CD4-positive, alpha-beta T cell treated with Interferon alpha-2 for 1 hour (primary cell): ENCODE results near the gene NMNAT3.

Source experiments
- DNase-seq, 2 donors: peaks; one replicate each; pipeline ENCODE4 v3.0.0-alpha.2; 2020 to 2022

Gene NMNAT3

DNA sequence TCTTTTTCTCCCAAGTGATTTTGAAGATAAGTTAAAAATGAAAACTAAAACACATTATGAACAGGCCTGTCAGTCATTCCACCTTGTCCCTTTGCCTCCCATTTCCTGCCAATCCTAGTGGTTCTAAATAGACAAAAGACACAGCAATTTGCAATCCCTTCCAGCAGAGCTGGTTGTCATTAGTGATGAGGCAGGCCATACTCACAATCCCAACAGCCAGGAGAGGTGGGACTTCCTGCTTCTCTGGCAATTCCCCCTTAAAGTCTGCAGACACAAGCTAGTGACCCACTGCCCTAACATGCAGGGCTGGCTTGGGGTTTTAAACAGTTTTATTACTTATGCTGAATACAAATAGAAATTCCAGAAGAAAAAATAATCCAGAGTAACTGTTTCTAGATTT, 99.9 kb downstream of the NMNAT3 start:
- DNase-seq = no peak

DNA sequence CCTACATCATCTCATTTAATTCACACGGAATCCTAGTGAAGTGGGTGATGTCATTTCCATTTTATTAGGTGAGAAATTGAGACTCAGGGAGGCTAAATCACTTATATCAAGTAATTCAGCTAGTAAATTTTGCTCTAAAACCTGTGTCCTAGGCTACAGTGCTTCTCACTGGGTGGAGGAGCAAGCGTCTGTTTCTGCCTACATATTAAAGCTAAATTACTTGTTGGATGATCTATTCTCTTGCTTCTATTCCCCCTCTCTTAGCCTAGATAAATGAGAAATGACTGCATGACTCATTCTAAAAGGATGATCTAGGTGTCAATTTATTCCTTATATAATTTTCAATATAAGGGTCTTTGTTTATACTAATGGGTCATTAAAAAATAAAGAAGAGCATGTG, 100.4 kb downstream of the NMNAT3 start:
- no peak for DNase-seq

DNA sequence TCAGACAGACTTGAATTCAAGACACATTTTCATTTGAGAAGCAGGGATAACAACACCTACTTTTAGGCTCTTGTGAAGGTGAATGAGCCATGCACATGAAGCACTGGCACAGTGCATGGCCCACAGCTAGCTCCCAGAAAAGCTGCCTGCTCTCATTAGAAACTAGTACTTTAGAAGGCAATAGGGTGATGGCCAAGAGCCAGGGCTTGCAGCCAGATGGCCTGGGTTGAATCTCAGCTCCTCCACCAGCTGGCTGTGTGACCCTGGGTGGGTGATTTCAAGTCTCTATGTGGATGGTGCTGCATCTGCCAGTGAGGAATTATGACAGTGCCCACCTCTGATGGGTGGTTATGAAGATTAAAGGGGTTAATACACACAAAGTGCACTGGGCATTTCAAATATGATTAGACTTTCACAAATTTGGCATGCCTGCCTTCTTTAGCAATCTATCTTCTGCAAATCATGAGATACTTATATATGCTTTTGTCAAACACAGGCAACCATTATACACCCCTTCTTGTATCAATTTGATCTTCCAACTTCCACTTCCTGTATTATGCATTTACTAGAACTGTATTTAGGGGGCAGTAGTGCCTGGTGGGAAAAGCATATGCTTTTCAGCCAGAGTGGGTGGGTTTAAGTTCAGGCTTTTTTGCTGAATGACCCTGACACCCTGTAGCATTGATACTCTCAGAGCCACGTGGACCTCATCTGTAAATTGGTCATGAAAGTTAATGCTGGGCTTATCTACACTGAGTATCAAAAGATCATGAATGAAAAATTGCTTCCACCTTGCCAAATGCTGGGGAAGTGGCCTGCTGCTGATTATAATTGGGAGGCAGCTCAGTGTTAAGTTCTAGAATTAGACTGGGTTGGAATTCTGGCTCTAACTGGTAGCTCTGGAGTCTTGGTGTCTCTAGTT, 103.5 kb downstream of the NMNAT3 start:
- no peak for DNase-seq

DNA sequence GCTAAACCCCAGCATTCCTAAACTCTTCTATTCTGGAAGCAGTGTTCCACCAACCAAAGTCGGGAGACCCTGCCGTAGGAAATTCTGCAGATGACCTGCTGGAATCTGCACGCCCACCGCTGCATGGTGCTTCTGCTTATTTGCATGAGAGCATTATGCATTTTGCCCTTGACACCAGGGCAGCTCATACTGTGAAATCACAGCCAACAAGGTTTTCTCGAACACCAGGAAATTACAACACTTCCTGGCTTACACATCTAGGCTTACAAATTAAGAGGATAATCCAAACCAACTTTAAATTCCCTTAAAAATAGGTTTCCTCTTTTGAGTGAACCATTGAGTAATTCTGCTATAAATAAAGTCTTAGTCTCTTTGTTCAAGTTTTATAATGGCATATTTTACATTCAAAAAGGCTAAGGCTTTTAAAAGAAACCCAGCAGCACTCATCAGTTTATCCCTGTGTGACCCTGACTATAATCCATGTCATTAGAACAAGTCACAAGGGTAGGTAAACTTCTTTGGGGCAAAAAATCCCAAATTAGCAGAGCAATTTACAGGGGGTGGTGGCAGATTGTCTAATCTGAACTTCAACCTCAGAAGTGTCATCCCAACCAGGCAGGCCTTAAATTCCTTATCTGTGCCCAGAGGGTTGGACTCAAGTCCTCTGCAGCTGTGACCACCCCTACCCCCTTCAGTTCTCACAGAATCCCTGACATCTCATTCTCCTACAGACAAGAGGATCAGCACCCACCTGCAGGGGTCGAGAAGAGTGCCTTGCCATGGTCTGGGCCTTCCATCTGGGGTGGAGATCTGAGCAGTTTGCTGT, 104.7 kb downstream of the NMNAT3 start:
- no peak for DNase-seq

DNA sequence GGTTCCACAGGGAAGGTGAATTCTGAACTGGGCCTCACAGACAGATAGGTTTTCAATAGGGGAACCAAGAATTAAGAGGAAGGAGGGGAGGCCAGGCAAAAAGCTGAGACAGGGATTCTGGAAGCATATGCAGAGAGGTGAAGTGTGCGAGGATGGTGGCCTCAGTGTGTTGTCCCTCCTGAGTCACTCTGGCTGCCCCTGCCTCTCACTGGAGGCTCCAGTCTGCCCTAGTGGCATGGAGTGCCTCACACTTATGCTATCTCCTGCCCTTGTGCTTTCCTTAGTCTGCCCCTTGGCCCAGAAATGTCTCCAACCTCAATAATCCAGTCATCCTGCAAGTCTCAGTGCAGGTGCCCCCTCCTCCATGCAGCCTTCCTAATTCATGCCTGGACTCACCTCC, 106.1 kb downstream of the NMNAT3 start:
- no peak for DNase-seq

DNA sequence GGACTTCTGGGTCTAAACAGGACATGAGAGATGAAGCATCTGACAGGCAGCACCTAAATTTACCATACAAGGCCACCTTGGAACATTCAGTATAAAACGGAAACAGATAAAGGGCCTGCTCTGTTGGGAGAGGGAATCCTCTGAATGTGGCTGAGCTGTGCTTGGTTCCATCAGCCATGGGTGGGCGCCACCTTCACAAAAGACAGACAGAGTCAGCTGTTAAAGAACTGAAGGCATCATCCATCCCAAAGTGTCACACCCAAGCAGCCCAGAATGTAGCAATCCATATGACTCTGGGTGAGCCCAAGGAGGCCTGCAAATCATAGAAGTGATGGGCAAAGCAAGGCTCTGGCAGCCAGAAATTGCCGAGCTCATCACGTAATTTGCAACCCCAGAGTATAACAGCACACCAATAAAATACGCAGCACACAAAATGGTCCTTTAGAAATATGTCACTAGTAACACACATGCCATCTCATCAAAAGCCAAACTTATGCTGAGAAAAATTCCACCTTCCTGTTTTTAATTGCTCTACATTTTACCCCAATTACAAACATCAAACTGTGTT, 113.4 kb downstream of the NMNAT3 start:
- DNase-seq = no peak

DNA sequence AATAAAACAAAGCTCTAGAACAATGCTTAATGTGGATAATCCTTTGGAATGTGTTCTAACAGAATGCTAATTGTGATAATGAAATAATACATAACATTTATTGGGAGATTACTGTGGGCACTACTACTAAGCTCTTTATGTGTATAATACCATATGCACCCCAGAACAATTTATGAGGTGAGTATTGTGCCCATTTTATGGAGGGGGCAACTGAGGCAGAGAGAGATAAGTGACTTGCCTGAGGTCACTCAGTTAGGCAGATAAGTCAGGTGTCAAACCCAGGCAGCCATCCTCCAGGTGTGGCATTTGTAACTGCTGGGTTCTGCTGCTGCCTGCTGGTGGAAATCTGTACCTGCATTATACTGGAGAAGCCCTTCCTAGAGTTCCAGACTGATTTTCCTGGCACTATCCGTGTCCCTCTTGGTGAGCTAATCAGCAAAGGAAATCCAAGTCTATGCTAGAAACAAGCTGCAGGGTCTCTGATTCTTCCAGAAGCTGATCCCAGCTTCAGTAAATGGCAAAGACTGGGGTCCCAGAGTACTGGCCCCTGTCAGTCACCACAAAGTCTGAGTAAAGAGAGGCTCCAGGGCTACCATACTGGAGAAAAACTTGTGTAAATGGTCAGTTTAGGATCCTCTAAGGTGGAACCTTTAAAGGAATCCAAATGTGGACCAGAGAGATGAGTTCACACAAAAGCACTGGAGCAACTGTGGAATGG, 115.7 kb downstream of the NMNAT3 start:
- DNase-seq = no peak

DNA sequence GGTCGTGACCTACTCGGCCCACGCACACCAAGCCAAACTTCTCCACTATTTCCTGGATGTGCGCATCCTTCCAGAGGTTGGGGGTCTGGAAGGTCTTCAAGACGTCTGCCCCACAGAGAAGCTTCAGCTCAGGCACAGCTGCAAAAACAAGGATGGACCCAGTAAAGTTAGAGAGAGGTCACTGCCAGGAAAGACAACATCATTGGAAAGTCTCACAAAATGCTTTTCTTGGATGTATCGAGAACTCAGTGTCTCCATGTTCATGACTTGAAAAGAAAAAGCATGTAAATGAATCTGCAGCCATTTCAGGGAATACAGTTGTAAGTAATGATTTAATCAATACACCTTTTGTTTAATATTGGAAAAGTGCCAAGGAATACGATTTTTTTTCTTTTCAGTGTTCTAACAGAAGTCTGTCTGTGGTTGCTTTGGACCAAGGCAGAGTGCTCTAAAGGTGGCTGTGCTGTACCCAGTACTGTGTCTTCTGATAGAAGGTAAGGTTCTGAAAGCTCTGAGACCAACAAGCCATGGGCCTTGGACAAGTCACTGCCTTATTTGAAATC, 116.4 kb downstream of the NMNAT3 start:
- no peak for DNase-seq

DNA sequence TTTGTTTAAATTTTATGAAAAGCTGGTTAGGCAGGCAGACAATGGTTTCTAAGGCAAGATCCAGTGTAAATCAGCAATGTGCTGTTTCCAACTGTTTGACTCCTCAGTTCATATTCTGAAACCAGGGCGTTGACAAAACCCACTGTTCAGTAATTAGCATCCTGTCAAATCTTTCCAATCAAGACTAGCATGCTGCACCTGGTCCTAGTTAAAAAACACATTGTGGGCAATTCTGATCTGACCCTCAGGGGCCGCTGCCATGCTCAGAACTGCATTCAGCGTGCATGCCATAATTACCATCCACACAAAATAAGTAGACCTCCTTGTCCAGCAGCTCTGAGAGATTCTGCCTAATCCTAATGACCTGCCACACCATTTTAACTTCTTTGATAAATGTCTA, 117.4 kb downstream of the NMNAT3 start:
- DNase-seq = no peak

DNA sequence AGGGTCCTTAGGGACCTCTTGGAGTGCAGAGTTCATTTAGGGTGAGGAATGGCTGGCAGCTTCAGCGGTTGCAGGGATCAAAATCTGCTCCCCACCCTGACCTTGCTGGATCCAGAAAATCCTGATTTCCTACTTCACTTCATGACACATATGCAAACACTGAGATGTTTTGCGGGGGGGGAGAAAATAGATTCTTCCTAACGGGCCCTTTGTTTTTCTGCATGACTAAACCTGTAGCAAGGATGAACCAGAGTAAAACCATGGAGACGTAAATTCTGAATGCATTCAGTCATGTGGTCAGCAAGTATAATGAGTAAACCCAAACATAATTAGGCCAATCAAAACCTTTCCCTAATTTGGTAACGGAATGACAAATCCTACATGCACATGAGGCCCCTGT, 118.2 kb downstream of the NMNAT3 start:
- no peak for DNase-seq

DNA sequence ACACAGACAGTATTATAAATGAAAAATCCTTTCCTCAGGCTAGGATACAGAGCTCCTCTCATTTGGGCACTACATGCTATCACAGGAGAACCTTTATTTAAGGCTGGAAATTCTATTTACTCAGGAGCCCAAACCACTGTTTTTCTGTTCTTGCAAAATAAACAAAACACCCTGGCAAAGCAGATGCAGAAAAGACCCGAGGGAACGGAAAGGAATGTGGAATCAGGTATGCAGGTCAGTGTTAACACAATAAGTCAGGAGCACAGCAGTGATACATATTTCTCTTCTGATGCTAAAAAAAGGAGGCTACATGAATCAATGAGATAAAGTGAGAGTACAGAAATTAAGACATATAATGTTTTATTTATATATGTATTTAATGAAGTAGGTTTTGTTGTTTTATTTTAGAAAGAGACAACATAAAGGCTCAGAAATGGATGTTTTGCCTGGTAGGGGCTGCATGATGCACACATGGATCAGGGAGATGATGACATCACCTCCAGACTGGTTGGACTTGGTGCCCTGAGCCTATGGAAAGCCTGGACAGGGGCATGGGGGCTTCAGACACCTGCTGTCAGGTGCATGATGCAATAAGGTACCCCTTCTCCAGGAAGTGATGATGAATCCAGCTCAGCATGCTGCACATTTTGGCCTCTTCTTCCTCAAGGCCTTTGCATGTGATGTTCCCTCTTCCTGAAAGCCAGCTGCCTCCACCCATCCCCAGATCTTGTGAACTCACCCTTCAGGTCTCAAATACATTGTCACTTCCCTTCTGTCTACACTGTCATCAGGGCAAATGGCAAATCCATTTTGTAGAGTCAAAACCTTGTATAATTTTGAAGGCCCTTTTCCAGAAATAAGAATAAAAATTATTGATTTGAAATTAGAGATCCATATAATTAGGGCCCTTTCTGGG, 119.2 kb downstream of the NMNAT3 start:
- no peak for DNase-seq

DNA sequence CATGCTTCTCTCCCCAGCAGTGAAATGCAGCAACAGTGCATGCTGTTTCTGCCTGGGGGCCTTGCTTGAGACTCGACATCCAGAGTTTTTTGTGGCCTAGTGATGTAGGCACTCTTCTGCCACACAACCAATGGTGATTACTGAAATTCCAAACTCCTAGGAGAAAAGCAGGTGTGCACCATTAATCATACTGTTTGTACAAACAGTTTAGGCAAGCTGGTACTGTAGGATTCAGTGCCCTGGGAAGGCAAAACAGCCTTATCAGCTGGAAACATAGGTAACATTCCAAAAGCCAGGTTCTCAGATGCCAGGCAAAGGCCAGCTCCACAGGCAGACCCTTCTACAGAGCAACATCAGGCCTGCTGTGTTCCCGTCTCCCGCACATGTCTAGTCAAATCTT, 120.7 kb downstream of the NMNAT3 start:
- DNase-seq = no peak

DNA sequence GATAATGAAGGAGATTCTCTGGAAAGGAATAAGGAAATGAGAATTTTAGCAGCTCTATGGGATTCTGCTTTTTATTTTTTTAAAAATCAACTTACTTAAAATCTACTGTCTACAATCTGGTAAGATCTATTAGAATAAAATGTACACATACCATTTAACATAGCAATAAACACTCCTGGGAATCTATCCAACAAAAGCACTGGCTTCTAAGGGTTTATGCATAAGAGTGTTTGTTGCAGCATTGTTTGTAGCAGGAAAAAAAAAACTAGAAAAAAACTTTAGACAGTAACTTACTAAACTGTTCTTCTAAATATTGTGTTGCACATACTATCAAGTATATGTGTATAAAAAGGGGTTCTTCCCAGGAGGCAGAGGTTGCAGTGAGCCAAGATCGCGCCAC, 122.5 kb downstream of the NMNAT3 start:
- no peak for DNase-seq

DNA sequence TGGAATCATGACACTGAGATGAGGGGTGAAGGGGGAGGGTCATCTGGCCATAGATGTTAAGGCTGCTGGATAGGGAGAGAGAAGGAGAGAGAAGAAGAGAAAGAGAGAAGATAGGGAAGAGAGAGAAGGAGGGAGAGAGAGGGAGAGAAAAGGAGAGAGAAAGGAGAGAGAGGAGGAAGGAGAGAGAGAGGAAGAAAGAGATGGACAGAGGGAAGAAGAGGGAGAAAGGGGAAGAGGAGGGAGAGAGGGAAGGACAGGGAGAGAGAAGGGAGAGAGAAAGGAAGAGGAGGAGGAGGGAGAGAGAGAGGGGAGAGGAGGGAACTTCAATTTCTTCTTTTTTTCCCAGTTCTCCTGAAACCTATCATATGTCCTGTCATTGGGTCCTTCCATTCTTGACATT, 123.1 kb downstream of the NMNAT3 start:
- DNase-seq = no peak

DNA sequence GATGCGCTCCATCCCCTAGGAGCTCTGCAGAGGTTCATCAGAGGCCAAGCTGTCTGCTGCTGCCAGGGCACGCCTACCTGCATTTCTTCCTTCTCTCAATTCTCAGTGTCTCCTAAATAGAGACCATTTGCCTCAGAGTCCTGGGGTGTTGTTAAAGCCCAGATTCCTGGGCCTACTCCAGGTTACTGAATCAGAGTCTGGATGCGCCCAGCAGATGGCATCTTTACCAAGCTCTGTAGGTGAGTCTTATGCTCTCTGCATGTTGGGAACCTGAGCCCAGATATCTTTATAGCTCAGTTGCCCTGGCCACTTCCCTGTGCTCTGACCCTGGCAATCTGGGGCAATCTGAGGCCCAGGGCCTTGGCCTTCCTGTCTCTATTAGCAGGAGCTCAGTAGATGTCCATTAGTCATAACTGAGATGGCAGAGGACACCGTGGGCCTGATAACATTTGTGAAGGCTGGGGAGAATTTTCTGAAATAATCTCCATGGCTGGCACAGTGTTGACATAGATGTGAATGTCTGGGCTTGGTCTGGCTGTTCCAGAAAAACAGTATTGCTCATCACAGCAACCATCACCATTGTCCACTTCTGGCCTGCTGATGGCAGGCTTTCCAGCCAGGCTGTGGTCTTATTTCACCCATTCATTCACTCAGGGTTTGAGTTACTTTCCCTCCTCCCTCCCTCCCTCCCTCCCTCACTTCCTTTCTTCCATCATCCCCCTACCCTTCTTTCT, 125.0 kb downstream of the NMNAT3 start:
- DNase-seq = no peak

DNA sequence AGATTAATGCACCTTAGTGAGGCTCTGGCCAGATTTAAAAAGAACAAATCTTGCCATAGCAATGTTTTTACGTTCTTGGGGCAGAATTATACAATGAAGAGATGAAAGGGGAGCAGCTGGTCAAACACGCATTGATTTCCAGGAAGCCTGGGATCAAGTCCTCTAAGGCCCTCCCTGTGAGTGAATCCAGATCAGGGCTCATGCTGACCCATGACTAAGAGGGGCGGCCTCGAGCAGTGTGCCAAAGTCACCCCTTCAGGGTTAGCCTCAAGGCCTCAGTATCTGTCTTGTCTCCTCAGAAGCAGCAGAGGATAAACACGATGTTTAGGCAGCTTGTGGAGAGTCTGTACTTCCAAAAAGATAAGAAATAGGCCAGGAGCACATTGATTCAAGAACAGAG, 129.0 kb downstream of the NMNAT3 start:
- DNase-seq = no peak

DNA sequence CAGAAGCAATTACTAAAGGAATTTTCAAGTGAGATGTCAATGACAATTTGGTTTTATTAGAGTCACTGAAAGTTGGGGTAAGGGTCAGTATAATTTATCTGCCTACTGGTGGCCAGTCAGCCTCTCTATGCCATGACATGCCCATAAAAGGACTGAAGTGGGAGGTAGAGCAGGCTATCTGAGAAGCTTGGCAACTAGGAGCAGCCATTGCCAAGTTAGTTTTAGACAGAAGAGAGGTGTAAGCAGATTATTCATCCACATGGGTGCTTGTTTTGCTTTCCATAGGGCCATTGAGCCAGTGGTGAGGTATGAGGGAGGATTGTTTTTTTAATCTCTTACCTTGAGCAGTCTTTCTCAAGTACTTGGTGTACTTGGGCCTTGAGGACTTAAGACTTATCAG, 130.1 kb downstream of the NMNAT3 start:
- DNase-seq = no peak

DNA sequence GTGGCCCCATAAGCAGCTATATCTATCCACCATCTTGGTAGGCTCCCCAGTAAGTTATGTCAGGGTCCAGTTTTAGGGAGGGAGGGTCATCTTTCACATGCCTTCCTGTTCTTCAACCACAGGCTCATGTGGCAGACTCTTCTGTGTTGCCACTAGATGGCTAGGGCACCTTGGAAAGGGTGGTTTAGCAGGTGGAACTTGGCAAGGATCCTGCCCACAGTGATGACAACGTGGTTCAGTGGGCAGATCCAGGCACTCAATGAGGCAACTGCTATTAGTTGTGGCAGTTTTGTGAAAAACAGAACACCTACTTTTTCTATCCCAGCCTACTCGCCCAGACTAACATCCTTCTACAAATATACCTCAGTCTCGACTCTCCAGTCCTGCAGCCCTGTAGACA, 131.0 kb downstream of the NMNAT3 start:
- no peak for DNase-seq

DNA sequence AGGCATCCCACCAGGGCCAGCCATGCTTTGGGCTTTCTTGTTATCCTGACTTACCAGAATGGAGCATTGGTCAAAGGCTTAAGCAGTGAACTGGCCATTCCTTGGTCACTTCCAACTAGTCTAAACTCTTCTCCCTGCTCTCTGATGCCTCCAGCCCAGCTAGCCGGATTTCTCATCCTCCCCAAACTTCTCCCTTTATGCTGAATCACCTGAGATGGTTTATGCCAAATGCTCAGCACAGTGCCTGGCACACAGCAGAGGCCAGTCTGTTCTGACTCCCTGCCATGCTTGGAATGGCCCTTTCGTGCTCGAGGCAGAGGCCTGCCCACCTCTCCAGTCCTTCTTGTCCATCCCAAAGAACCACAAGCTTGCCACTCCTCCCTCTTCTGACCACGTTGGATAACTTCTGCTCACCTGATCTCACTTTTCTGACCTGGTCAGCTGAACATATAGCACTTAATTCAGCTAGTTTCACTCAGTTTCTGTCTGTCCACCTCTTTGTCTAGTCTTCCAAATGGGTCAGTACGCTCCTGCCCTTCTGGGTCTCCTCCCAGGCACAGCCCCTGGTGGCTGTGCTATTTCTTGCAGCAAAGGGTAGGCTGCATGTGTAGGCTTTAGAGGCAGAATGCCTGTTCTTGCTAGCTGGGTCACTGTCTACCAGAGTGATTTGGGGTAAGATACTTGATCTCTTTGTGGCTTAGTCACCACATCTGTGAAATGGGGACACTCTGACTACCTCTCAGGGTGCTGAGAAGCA, 136.1 kb downstream of the NMNAT3 start:
- DNase-seq = no peak
